H7 (cell line): ENCODE measurements around the gene WWOX. TPM values are rescaled to one million over a fixed set of nuclear protein-coding genes. Genes with fewer than 3 reads are reported as not detected.

Experiments used
- DNase-seq: peaks from one replicate; pipeline ENCODE4 v3.0.0; 2012
- H3K27me3 ChIP-seq: 2 replicates; pipeline ENCODE4 v1.6.0; 2011; ENCODE audit warnings: mild to moderate bottlenecking, low read length; ENCODE audit not compliant: control insufficient read depth, insufficient read depth
- H3K36me3 ChIP-seq: replicated peaks from 2 replicates; pipeline ENCODE4 v1.5.1; 2011; ENCODE audit warnings: low read length; ENCODE audit not compliant: control insufficient read depth, insufficient read depth
- H3K4me3 ChIP-seq: 2 replicates; pipeline ENCODE4 v1.5.1; 2011; ENCODE audit warnings: low read depth, mild to moderate bottlenecking, control low read depth, low read length, moderate library complexity; ENCODE audit not compliant: insufficient read depth
- total RNA-seq: library from RNA; depleted of rRNA; stranded (reverse); fragments of >200 nt; shearing (Covaris generic); gene quantifications from 2 replicates; pipeline ENCODE4 v1.2.3, GENCODE V29; 2014

The WWOX gene
- total RNA-seq, 1 experiment from 2014 or later: 29.2 TPM

DNA sequence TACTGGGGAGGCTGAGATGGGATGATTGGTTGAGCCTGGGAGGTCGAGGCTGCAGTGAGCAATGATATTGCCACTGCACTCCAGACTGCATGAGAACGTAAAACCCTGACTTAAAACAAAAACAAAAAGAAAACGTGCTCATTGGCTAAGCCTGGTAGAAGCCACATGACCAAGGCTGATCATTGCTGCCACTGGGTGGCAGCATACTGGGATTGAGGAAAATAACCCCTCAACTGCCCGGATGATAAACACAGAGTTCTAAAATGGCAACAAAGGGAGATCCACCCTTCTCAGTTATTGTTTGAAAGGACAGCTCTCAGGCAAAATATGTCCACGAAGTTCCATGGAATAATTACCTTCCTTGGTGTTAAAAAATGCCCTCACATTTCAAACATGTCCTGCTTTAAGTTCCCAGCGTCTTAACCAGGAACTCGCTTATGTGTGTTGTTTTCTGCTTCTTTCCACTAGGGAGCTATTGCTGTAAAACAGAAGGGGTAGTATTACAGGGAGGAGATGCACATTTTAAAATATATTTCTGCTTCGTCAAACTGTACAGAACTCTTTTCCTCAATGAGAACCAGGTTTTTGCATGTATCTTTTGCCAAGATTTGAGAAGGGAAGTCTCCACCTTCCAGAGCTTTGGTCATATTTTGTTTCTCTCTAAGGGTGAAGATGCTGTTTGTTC is 825.8 kb downstream of the WWOX start:
- Histone ChIP-seq H3K36me3 (no peaks in the 10 kb centered on the region), H3K27me3 (no peaks in the 10 kb centered on the region), H3K4me3 (no peak overlapping the region)
- peak; percentile 70 for DNase-seq

DNA sequence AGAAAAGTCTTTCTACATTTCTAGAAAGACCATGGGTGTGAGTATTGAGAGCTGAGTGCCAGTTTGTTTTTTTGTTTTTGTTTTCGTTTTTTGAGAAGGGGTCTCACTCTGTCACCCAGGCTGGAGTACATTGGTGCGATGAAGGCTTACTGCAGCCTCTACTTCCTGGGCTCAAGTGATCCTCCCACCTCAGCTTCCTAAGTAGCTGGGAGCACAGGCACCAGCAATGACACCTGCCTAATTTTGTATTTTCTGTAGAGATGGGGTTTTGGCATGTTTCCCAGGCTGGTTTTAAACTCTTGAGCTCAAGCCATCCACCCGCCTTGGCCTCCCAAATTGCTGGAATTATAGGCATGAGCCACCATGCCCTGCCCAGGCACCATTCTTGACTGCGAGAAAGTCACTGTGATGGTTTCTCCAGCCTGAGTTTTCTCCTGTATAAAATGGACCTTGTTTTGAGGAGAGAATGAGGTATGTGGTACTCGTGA is 827.3 kb downstream of the WWOX start:
- no peaks in the 10 kb centered on the region for H3K36me3 ChIP-seq

DNA sequence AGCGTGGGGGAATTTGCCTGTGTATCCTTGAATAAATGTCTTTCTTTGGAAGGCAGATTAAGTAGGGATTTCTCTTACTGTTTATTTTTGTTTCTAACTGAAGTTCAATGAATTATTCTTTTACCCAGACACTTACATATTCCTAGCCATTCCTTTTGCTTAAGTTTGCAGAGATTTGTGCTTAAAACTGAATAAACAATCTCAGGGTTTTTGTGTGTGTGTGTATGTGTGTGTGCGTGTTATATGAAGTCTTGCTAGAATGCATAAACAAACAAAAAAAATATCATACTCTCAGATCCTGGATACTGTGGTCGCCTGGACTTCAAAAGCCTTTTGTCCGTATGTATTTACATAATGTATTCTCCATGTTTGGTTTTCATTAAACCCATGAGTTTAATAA is 828.3 kb downstream of the WWOX start:
- H3K4me3 ChIP-seq: no peak overlapping the region
- no peaks in the 10 kb centered on the region for H3K36me3 ChIP-seq
- no peak for DNase-seq
- H3K27me3 ChIP-seq: no peaks in the 10 kb centered on the region

More for the DNA sequence above, 827.3 kb downstream of the WWOX start:
- Histone ChIP-seq H3K27me3 (no peaks in the 10 kb centered on the region), H3K4me3 (no peak overlapping the region)
- DNase-seq: no peak

DNA sequence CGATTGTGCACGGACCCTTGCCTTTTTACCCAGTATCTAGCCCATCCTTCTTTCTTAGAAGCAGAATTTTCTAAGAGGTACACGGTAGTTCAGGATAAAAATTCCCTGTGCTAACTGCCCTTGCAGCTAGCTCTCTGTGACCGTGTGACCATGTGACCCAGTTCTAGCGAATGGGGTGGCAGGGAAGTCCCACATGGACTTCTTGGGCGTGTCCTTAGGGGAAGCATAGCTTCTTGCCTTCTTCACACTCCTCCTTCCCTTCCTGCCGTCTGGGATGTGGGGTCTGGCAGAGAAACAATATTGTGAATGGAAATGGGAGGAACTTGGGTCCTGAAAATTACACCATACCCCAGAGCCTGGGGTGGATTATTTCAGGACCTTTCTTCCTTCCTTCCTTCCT is 830.4 kb downstream of the WWOX start:
- Histone ChIP-seq H3K27me3 (no peaks in the 10 kb centered on the region), H3K36me3 (no peaks in the 10 kb centered on the region), H3K4me3 (no peak overlapping the region)
- no peak for DNase-seq

DNA sequence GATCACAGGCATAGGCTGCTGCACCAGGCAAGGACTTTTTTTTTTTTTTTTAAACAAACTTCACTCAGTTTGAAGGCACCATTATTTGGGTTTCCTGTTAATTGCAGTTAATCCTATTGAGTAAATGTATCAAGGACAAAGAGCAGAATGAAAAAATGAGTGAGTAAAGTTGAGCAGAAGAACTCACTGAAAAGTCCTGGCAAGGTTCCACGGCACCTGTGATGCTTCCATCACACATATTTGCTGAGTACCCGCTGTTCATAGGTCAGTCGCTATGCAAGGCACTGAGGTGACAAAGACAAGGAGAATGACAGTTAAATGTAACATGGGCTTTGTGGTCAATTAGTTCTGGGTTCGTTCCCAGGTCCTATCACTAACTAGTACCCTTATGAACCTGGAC is 831.1 kb downstream of the WWOX start:
- no peak for DNase-seq
- H3K36me3 ChIP-seq: no peaks in the 10 kb centered on the region
- no peaks in the 10 kb centered on the region for H3K27me3 ChIP-seq
- no peak overlapping the region for H3K4me3 ChIP-seq

DNA sequence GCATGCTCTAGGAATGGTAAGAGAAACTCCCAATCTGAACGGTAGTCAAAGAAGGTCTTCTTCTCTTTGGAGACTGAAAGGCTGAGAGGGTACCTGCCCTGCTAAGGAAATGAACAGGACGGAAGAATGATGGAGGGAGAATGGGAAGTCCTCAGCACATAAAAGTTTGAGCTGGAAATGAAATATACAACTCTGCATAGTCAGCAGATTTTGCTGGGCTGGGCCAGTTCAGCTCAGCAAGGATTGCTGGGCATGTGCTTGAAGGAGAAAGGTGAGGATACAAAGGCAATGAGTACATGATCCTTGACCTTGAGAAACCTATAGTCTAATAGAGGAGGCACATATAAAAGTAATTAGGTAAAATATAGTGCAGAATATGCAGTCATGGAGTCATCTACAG is 831.8 kb downstream of the WWOX start:
- H3K36me3 ChIP-seq: no peaks in the 10 kb centered on the region
- no peak overlapping the region for H3K4me3 ChIP-seq
- no peaks in the 10 kb centered on the region for H3K27me3 ChIP-seq
- DNase-seq: no peak

DNA sequence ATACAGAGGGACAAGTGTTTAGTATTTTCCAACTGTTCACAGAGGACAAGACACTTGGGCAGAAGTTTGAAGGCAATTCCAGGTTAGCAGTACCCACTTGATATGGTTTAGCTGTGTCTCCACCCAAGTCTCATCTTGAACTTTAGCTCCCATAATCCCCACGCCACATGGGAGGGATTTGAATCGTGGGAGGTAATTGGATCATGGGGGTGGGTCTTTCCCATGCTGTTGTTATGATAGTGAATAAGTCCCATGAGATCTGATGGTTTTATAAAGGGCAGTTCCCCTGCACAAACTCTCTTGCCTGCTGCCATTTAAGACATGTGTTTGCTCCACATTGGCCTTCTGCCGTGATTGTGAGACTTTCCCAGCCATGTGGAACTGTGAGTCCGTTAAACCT is 832.2 kb downstream of the WWOX start:
- Histone ChIP-seq H3K4me3 (no peak overlapping the region), H3K36me3 (no peaks in the 10 kb centered on the region), H3K27me3 (no peaks in the 10 kb centered on the region)
- DNase-seq: no peak

DNA sequence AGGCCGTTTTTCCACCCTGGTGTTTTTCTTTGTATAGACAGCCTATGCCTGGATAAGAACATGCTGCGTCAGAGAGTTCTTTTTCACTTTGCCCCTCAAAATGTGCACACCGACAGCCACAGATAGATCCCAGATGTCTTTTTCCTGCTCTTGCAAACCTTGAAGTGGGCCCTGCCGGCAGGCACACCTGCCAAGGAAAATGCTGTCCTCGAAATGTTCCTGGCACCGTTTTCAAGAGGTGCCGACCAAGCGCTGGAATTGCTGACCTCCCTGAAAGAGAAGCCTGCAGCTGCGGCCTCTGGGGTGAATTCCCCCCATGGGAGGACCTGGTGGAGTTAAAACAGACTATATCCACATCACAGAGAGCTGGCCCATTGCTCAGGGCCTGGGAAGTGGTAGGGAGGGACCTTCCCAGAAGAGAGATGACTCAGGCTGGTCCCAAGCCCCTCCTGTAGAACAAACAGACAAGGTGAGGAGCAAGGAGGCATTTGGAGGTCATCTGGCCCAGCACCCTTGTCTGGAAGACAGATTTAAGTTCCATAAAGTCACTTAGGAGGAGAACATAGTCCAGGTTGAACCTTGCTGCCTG is 833.0 kb downstream of the WWOX start:
- no peak overlapping the region for H3K4me3 ChIP-seq
- no peak for DNase-seq
- H3K27me3 ChIP-seq: no peaks in the 10 kb centered on the region
- no peaks in the 10 kb centered on the region for H3K36me3 ChIP-seq

DNA sequence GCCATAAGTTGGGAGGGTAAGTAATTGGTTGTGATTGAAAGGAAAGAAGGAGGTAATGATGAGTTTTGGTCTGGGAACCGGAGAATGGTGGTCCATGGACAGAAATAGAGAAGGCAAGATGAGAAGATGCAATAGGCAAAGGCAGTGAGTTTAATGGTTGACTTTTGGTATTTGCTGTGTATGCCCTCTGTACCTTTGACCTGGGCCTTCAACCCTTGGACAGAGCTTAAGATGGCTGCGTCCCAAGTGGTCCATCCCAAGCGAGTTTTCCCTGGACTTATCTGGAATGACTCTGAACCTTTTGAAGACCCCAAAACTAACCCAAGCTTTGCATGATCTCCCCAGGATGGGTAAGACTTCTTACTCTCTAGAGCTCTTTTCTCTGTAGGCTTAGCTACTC is 836.6 kb downstream of the WWOX start:
- H3K4me3 ChIP-seq: no peak overlapping the region
- no peaks in the 10 kb centered on the region for H3K27me3 ChIP-seq

DNA sequence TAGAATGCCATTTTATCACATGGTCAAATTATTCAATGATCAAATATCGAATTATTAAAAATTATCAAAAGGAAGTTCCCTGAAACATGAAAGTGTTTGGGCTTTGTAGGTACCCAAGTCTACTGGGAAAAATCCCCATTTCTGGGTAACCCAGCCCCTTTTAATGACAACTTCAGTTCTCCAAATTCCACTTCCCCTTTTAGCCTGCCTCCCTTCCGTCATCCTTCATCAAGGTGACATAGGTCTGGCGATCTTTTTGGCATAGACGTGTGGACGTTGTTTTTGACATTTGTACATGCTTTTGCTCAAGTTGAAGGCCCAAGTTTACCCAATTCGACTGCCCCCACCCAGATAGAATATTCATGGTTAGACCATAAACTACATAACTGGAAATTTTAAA is 840.1 kb downstream of the WWOX start:
- H3K36me3 ChIP-seq: no peaks in the 10 kb centered on the region
- no peak for DNase-seq
- H3K4me3 ChIP-seq: no peak overlapping the region
- H3K27me3 ChIP-seq: no peaks in the 10 kb centered on the region

More for the DNA sequence above, 836.6 kb downstream of the WWOX start:
- no peaks in the 10 kb centered on the region for H3K36me3 ChIP-seq
- no peak for DNase-seq

DNA sequence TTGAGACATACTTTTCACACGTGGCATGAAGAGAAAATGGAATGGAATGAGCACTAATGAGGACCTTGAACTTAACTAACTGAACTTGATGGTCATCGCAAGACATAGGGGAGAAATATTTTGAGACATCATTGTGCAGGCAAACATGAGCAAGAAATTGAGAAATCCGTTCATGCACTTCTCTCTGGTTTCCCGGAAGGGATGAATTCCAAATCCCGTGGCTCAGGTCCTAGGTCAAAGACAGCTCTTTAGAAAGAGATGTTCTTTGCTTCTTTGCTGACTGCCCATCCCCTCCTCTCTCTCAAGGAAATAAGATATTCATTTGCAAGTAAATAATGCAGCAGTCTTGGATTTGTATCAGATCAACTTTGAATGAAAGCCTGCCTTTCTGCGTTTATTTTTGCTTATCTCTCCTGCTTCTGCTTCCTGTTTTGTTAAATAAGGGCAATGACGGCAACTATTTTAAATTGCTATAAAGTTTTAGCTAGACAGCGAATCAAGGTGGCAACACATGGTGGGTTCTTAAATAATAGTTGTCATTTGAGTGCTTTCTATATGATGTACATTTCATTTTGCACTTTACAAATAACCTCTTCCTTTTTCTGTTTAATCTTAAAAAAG is 843.3 kb downstream of the WWOX start:
- Histone ChIP-seq H3K4me3 (no peak overlapping the region), H3K36me3 (no peaks in the 10 kb centered on the region), H3K27me3 (no peaks in the 10 kb centered on the region)
- no peak for DNase-seq

DNA sequence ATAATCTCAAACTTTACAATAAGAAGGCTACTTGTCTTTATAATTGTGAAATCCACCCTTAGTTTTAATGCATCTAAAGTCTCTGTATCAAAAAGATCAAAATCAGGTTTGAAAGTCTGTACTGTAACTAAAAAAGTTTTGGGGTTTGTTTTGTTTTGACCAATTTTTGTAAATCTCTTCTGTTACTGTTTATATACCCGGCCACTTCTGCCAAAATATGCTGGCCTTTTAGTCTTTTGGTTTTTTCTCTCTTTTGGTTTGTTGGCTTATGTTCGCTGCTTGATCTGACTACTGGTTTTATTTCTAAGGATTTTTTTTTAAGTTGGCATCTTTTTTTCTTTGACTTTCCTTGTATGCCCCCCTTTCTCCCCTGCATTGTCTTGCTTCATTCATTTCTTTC is 845.9 kb downstream of the WWOX start:
- no peaks in the 10 kb centered on the region for H3K36me3 ChIP-seq
- no peak overlapping the region for H3K4me3 ChIP-seq
- no peaks in the 10 kb centered on the region for H3K27me3 ChIP-seq
- no peak for DNase-seq

DNA sequence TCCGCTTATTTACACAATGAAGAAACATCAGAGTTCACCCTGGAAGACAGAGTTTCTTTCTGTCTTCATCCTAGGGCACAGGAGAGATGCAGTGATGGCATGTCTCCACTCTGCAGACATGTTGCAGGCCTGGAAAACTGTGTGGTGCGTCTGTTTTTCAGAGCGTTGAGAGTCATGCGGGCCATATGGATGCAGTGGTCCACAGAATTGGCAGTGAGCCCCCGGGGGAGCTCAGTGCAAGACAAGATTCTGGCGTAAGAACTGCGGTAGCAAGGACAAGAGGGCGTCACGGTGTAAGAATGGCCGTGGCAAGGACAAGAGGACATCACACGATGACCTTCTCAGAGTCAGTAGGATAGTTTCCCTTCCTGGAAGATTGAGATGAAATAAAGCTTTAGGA is 847.1 kb downstream of the WWOX start:
- DNase-seq: no peak
- H3K4me3 ChIP-seq: no peak overlapping the region
- no peaks in the 10 kb centered on the region for H3K27me3 ChIP-seq
- no peaks in the 10 kb centered on the region for H3K36me3 ChIP-seq

DNA sequence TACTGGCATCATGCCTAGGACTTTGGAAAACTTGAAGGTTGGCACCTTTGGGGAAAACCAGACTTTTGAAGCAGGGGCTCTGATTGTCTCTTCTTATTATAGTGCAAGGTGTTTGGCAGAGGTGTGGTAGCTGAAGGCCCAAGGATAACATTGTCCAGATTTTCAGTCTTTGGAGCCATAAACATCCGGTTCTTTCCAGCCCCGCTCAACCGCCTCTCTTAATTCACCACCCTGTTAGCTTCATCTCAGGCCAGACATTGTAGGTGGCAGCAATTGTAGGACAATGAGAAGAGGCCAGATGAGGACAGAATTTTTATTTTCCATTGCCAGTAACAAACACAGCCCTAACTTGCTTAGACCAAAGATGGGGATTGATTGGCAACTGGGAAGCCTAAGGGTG is 851.3 kb downstream of the WWOX start:
- no peak for DNase-seq
- no peaks in the 10 kb centered on the region for H3K36me3 ChIP-seq
- no peaks in the 10 kb centered on the region for H3K27me3 ChIP-seq
- H3K4me3 ChIP-seq: no peak overlapping the region

DNA sequence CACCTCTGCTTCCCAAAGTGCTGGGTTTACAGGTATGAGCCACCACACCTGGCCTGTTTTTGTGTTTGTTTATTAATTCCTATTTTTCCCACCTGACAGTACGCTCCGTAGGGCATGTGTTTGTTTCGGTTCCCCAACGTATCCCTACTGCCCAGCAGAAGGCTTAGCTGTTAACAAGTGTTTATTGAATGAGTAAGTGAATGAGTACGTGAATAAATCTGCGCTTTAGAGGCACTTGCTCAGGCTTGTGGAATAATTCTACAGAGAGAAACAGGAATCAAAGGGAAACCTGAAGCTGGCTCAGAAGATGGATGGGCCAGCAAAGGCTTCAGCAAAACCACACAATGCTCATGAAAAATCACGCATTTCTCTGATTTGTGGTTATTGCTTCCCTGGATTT is 853.2 kb downstream of the WWOX start:
- H3K27me3 ChIP-seq: no peaks in the 10 kb centered on the region

More for the DNA sequence above, 853.2 kb downstream of the WWOX start:
- Histone ChIP-seq H3K36me3 (no peaks in the 10 kb centered on the region), H3K4me3 (no peak overlapping the region)
- DNase-seq: no peak
